Tibial nerve (tissue), 4 donors: Measurements from ENCODE around the gene RUFY1. TPM values are rescaled to one million over a fixed set of nuclear protein-coding genes. Genes with fewer than 3 reads are reported as not detected.

ENCODE experiments used
- DNase-seq, 2 donors: peaks; one replicate each; pipeline ENCODE4 v3.0.0-alpha.2; 2019; ENCODE audit warnings: low spot score in 2 of 2
- H3K27ac ChIP-seq, 4 donors: fragments of 200-600 bp; sonication (generic) in 3 of 4; one replicate each; pipeline ENCODE4 v1.5.1; 2017 to 2019; ENCODE audit warnings: mild to moderate bottlenecking in 1 of 4
- H3K27me3 ChIP-seq, 2 donors: fragments of 200-600 bp; sonication (generic) in 1 of 2; one replicate each; pipeline versions ENCODE4 v1.5.1 to v1.6.0; 2017 to 2019
- H3K36me3 ChIP-seq, 3 donors: fragments of 200-600 bp; sonication (generic); one replicate each; pipeline ENCODE4 v1.5.1; 2018 to 2019
- H3K4me1 ChIP-seq, 4 donors: fragments of 200-600 bp; sonication (generic) in 3 of 4; one replicate each; pipeline ENCODE4 v1.5.1; 2017 to 2019
- H3K4me3 ChIP-seq, 4 donors: fragments of 200-600 bp; sonication (generic) in 3 of 4; one replicate each; pipeline ENCODE4 v1.5.1; 2017 to 2019; ENCODE audit warnings: mild to moderate bottlenecking in 1 of 4, moderate library complexity in 1 of 4
- H3K9me3 ChIP-seq, 4 donors: fragments of 200-600 bp; sonication (generic) in 3 of 4; one replicate each; pipeline ENCODE4 v1.5.1; 2017 to 2019
- EP300 ChIP-seq, 2 donors: sonication (generic); formaldehyde crosslinking; IDR thresholded peaks; one replicate each; pipeline ENCODE4 v1.6.1; 2017; ENCODE audit warnings: antibody characterized with exemption in 2 of 2, mild to moderate bottlenecking in 1 of 2
- POLR2A ChIP-seq, 2 donors: fragments of 450-650 bp; IDR thresholded peaks; one replicate each; pipeline ENCODE4 v1.6.1; 2017; ENCODE audit warnings: antibody characterized with exemption in 2 of 2, mild to moderate bottlenecking in 2 of 2, moderate library complexity in 2 of 2
- WGBS, 2 donors: methylation state at CpG; one replicate each; pipeline ENCODE4 v1.1.5; 2018; 5-methylcytosine and 5-hydroxymethylcytosine counted together
- total RNA-seq, 4 donors: library from RNA; depleted of rRNA; stranded (reverse); fragments of >200 nt; gene quantifications; one replicate each; pipeline ENCODE4 v1.1.0, GENCODE V29; 2016
- TF ChIP-seq, protein P1 (sequence below), 5 experiments: fragments of 200-600 bp in 3 of 5; fragments of 450-650 bp in 2 of 5; sonication (generic) in 3 of 5; IDR thresholded peaks; one replicate each; pipeline ENCODE4 v1.5.1; 2016 to 2019; ENCODE audit warnings: antibody characterized with exemption in 5 of 5, mild to moderate bottlenecking in 3 of 5, moderate library complexity in 2 of 5

Gene RUFY1
- total RNA-seq, 4 donors from 2014 or later = 56.6 to 76.3 (median 71.3) TPM

DNA sequence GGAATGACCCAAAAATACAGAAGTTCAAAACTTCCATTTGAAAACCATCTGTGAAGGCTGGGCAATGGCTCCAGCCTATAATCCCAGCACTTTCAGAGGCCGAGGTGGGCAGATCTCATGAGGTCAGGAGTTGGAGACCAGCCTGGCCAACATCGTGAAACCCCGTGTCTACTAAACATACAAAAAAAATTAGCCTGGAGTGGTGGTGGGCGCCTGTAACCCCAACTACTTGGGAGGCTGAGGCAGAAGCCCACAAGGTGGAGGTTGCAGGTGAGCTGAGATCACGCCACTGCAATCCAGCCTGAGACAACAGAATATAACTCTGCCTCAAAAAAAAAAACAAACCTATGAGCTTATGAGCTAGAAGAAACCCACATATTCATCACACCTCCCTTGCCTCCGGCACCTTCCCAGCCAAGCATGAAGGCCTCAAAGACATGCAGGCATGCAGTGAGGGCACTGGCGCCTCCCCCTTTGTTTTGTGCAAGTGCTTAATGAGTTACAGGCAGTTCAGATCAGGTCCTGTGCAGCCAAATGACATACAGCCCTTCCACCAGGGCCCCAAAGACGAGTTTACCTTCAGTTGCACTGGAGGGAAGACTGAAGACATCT is 63.2 kb downstream of the RUFY1 start:
- TF ChIP-seq POLR2A (IDR thresholded peaks at IDR 0.05) (no peak), EP300 (IDR thresholded peaks at IDR 0.05) (no peak)
- TF ChIP-seq, protein P1, sequence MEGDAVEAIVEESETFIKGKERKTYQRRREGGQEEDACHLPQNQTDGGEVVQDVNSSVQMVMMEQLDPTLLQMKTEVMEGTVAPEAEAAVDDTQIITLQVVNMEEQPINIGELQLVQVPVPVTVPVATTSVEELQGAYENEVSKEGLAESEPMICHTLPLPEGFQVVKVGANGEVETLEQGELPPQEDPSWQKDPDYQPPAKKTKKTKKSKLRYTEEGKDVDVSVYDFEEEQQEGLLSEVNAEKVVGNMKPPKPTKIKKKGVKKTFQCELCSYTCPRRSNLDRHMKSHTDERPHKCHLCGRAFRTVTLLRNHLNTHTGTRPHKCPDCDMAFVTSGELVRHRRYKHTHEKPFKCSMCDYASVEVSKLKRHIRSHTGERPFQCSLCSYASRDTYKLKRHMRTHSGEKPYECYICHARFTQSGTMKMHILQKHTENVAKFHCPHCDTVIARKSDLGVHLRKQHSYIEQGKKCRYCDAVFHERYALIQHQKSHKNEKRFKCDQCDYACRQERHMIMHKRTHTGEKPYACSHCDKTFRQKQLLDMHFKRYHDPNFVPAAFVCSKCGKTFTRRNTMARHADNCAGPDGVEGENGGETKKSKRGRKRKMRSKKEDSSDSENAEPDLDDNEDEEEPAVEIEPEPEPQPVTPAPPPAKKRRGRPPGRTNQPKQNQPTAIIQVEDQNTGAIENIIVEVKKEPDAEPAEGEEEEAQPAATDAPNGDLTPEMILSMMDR (IDR thresholded peaks at IDR 0.05) = no peak
- H3K27ac ChIP-seq = no peak overlapping the region

DNA sequence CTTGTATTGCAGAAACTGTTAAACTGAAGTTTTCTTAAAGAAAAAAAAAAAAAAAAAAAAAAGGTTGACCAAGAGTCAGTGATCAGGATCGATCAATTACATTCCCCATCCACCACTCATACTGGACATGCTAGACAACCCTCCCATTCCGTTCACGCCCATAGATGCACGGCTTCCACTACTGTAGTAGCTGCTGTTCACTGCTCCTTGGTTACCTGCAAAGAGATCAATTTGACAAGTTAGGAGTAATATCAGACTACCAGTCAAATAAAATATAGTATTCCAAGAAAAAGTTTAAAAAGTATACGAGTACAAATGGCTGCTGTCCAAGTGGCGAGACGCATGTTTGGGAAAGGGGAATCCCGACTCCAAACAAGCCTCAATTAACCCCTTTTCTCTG is 64.4 kb downstream of the RUFY1 start:
- H3K9me3 ChIP-seq = no peaks in the 10 kb centered on the region
- H3K27ac ChIP-seq = no peak overlapping the region
- peaks cover 0 to 70% (median 17%) of the 10 kb centered on the region in 4 donors for H3K4me1 ChIP-seq
- 44 to 58% methylated on average over 8 of the region's 8 CpGs for WGBS, 2 donors
- no peaks in the 10 kb centered on the region for H3K27me3 ChIP-seq
- TF ChIP-seq, protein P1 (IDR thresholded peaks at IDR 0.05) = no peak
- TF ChIP-seq POLR2A (IDR thresholded peaks at IDR 0.05) (no peak), EP300 (IDR thresholded peaks at IDR 0.05) (no peak)
- DNase-seq = no peak
- H3K4me3 ChIP-seq = no peak overlapping the region
- peaks cover 10 to 95% (median 51%) of the 10 kb centered on the region in 3 donors for H3K36me3 ChIP-seq

More for the DNA sequence above, 63.2 kb downstream of the RUFY1 start:
- 77 to 78% methylated on average over 8 of the region's 8 CpGs for WGBS, 2 donors
- H3K4me3 ChIP-seq = no peak overlapping the region
- no peak for DNase-seq
- H3K27me3 ChIP-seq = no peaks in the 10 kb centered on the region
- peaks cover 10 to 100% (median 50%) of the 10 kb centered on the region in 3 donors for H3K36me3 ChIP-seq
- H3K9me3 ChIP-seq = no peaks in the 10 kb centered on the region
- H3K4me1 ChIP-seq = peaks cover 0 to 60% (median 6%) of the 10 kb centered on the region in 4 donors

DNA sequence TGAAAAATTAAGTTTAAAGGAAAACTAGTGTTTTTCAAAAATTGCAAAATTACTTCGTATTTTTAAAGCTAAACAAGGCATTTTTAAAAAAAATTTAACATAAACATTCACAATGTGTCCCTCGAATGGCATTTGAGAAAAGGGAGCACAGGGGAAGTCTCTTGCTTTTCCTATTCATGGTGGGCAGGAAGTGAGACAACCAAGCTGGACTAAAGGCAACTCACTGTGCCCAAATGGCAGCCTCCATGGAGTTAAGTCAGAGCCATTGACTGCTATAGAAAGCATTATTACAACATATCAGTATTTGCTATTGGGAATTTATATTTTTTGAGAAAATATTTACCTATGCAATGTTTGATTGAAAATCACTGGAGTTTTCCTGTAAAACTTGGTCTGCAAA is 64.8 kb downstream of the RUFY1 start:
- 45% methylated on average over 2 of the region's 2 CpGs for WGBS, 2 donors
- Histone ChIP-seq H3K27me3 (no peaks in the 10 kb centered on the region), H3K4me1 (peaks cover 0 to 70% (median 21%) of the 10 kb centered on the region in 4 donors), H3K9me3 (no peaks in the 10 kb centered on the region), H3K27ac (no peak overlapping the region), H3K4me3 (no peak overlapping the region), H3K36me3 (peaks cover 10 to 95% (median 51%) of the 10 kb centered on the region in 3 donors)
- TF ChIP-seq, protein P1 (IDR thresholded peaks at IDR 0.05) = no peak
- TF ChIP-seq EP300 (IDR thresholded peaks at IDR 0.05) (no peak), POLR2A (IDR thresholded peaks at IDR 0.05) (no peak)
- DNase-seq = no peak

DNA sequence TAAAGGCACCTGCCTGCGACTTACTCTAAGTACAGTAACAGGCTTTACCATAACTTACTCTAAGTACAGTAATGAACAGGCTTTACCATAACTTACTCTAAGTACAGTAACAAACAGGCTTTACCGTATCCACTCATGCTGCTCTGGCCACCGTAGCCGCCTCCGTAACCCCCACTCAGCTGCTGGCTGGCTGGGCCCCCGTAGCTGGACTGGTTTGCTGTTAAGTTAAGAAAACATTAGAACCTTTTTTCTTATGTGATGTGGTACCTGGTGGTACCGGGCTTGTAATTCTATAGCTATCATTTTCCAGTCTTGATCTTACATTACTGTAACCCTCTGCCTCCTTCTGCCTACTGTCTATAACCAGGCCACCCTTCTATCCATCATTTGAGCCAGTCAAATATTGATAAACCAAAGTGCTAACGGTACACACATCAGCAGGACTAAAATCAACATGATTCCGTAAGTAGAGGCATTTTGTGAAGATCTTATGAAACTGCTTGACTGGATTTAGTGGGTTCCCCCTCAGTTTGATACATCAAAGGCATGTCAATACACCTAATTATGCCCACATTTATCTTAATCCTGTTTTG is 65.7 kb downstream of the RUFY1 start:
- no peak for DNase-seq
- Histone ChIP-seq H3K27ac (no peak overlapping the region), H3K27me3 (no peaks in the 10 kb centered on the region), H3K4me1 (peaks cover 0 to 75% (median 30%) of the 10 kb centered on the region in 4 donors), H3K36me3 (peaks cover 10 to 95% (median 49%) of the 10 kb centered on the region in 3 donors), H3K9me3 (no peaks in the 10 kb centered on the region), H3K4me3 (no peak overlapping the region)
- WGBS, 2 donors = 77 to 84% methylated on average over 9 of the region's 9 CpGs
- TF ChIP-seq POLR2A (IDR thresholded peaks at IDR 0.05) = no peak
- no peak for TF ChIP-seq EP300 (IDR thresholded peaks at IDR 0.05)
- TF ChIP-seq, protein P1 (IDR thresholded peaks at IDR 0.05) = no peak

DNA sequence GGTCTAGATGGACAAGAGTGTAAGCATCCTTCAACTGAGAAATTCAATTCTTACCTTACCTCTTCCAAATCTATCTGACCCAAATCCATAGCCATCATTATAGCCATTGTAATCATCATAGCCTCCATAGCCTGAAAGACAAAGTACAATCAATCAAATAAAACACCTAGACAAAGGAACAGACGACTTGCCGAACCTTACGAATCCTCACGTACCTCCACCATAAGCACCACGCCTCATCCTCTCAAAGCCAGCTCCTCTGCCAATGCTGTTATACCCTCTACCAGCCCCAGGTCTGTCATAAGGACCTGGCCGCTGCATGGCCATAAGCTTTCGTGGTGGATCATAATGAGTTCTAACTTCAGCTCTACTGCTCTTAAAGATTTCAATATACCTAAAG is 67.6 kb downstream of the RUFY1 start:
- WGBS, 2 donors = 80% methylated on average over 7 of the region's 7 CpGs
- H3K27me3 ChIP-seq = no peaks in the 10 kb centered on the region
- TF ChIP-seq EP300 (IDR thresholded peaks at IDR 0.05) (no peak), POLR2A (IDR thresholded peaks at IDR 0.05) (no peak)
- TF ChIP-seq, protein P1 (IDR thresholded peaks at IDR 0.05) = no peak
- H3K4me3 ChIP-seq = no peak overlapping the region
- H3K9me3 ChIP-seq = no peaks in the 10 kb centered on the region
- H3K4me1 ChIP-seq = peaks cover 0 to 78% (median 37%) of the 10 kb centered on the region in 4 donors
- H3K27ac ChIP-seq = no peak overlapping the region
- H3K36me3 ChIP-seq = peaks cover 10 to 90% (median 48%) of the 10 kb centered on the region in 3 donors
- DNase-seq = no peak
